GM18873 (cell line): ENCODE measurements around the gene HOXC6.
"Not testable (repeated sequence)": the region's sequence is repeated elsewhere in the genome, so short reads cannot be mapped to it uniquely, and the experiment has no call there.

ENCODE experiments used
- ATAC-seq: cut with Tn5 transposase; IDR thresholded peaks from one replicate; pipeline ENCODE4 v1.9.1; 2021; ENCODE audit warnings: mild to moderate bottlenecking, moderate library complexity, moderate number of reproducible peaks; ENCODE audit not compliant: unreplicated experiment, low FRiP score

Gene HOXC6

GRCh38 chr12:54077843-54078242 is 49.6 kb downstream of the HOXC6 start:
- not testable (repeated sequence) for ATAC-seq

- ATAC-seq: not testable (repeated sequence)
Observed at GRCh38 chr12:54079115-54079514, 50.9 kb downstream of the HOXC6 start.
